Measurements from ENCODE around the gene PCDHAC1.

Gene PCDHAC1

GRCh38 chr5:140881889-140882590 lies 44.1 kb upstream of the PCDHAC1 start, which contains the start of gene PCDHA13:
PCDHA13 (plus strand) TSS chr5:140882124; CDS start chr5:140882269, 145 bp downstream.
- Histone ChIP-seq H2BK120ac (ENCODE audit: low read depth, low read length) (no peak within 1 kb of the TSS), H2BK12ac (ENCODE audit: low read length) (no peak within 1 kb of the TSS), H3K18ac (ENCODE audit: low read length) (no peak within 1 kb of the TSS), H3K27ac (replicated peaks; ENCODE audit: low read length) (no peak within 1 kb of the TSS), H4K91ac (ENCODE audit: low read depth, low read length, poor library complexity) (no peak within 1 kb of the TSS), H3K36me3 (replicated peaks in 1 of 2; ENCODE audit: control insufficient read depth in 2 of 2, insufficient read depth in 2 of 2, low read length in 2 of 2) (peaks cover 17 to 24% of the 10 kb centered on the region in 2 donors), H2BK5ac (ENCODE audit: low read length) (no peak within 1 kb of the TSS), H3K4me3 (ENCODE audit: low read length in 2 of 2) (peak within 1 kb of the TSS in 1 of 2 donors; percentile 39), H3K4ac (ENCODE audit: low read length) (no peak within 1 kb of the TSS), H3K79me1 (ENCODE audit: low read depth, low read length) (peaks cover 10% of the 10 kb centered on the region), H3K27me3 (ENCODE audit: control insufficient read depth in 3 of 3, insufficient read depth in 3 of 3, low read depth in 1 of 3, low read length in 3 of 3) (no peaks in the 10 kb centered on the region), H2AFZ (ENCODE audit: low read length) (no peak within 1 kb of the TSS), H2AK5ac (ENCODE audit: low read depth, low read length) (no peak within 1 kb of the TSS), H3K4me1 (ENCODE audit: control insufficient read depth in 2 of 2, insufficient read depth in 1 of 2, low read depth in 1 of 2, low read length in 2 of 2) (no peaks in the 10 kb centered on the region), H3K23ac (ENCODE audit: low read depth, low read length, poor library complexity) (no peak within 1 kb of the TSS), H3K9ac (ENCODE audit: low read depth, low read length, poor library complexity) (no peak within 1 kb of the TSS), H4K8ac (ENCODE audit: low read depth, low read length) (no peak within 1 kb of the TSS), H3K14ac (ENCODE audit: low read length) (no peak within 1 kb of the TSS), H2BK15ac (ENCODE audit: low read length) (no peak within 1 kb of the TSS), H3K4me2 (ENCODE audit: insufficient read depth, low read length, poor library complexity, severe bottlenecking) (no peak within 1 kb of the TSS), H3K9me3 (replicated peaks in 1 of 2; ENCODE audit: control insufficient read depth in 2 of 2, insufficient read depth in 1 of 2, low read depth in 1 of 2, low read length in 2 of 2) (peaks cover 12 to 37% of the 10 kb centered on the region in 2 donors)
- no peak for DNase-seq (ENCODE audit: low spot score)
- WGBS, 2 donors (ENCODE audit: extremely low coverage in 2 of 2, insufficient read length in 2 of 2, insufficient replicate concordance in 1 of 2) = no CpG with 5 or more reads among the region's 35 CpGs

GRCh38 chr5:140882591-140882899 lies 43.6 kb upstream of the PCDHAC1 start:
- H2AK5ac ChIP-seq (ENCODE audit: low read depth, low read length) = no peak overlapping the region
- H3K9me3 ChIP-seq (replicated peaks in 1 of 2; ENCODE audit: control insufficient read depth in 2 of 2, insufficient read depth in 1 of 2, low read depth in 1 of 2, low read length in 2 of 2) = peaks cover 10 to 32% of the 10 kb centered on the region in 2 donors
- H2AFZ ChIP-seq (ENCODE audit: low read length) = no peak overlapping the region
- no peak overlapping the region for H3K4ac ChIP-seq (ENCODE audit: low read length)
- H3K4me3 ChIP-seq (ENCODE audit: low read length in 2 of 2) = no peak overlapping the region
- H3K4me1 ChIP-seq (ENCODE audit: control insufficient read depth in 2 of 2, insufficient read depth in 1 of 2, low read depth in 1 of 2, low read length in 2 of 2) = no peaks in the 10 kb centered on the region
- H4K91ac ChIP-seq (ENCODE audit: low read depth, low read length, poor library complexity) = no peak overlapping the region
- peaks cover 12 to 19% of the 10 kb centered on the region in 2 donors for H3K36me3 ChIP-seq (replicated peaks in 1 of 2; ENCODE audit: control insufficient read depth in 2 of 2, insufficient read depth in 2 of 2, low read length in 2 of 2)
- DNase-seq (ENCODE audit: low spot score) = no peak
- no peak overlapping the region for H3K14ac ChIP-seq (ENCODE audit: low read length)
- H3K27me3 ChIP-seq (ENCODE audit: control insufficient read depth in 3 of 3, insufficient read depth in 3 of 3, low read depth in 1 of 3, low read length in 3 of 3) = no peaks in the 10 kb centered on the region
- H3K9ac ChIP-seq (ENCODE audit: low read depth, low read length, poor library complexity) = no peak overlapping the region
- no peak overlapping the region for H2BK120ac ChIP-seq (ENCODE audit: low read depth, low read length)
- no peak overlapping the region for H4K8ac ChIP-seq (ENCODE audit: low read depth, low read length)
- no peak overlapping the region for H2BK5ac ChIP-seq (ENCODE audit: low read length)
- WGBS, 2 donors (ENCODE audit: extremely low coverage in 2 of 2, insufficient read length in 2 of 2, insufficient replicate concordance in 1 of 2) = no CpG with 5 or more reads among the region's 12 CpGs
- peaks cover 5% of the 10 kb centered on the region for H3K79me1 ChIP-seq (ENCODE audit: low read depth, low read length)
- no peak overlapping the region for H3K27ac ChIP-seq (replicated peaks; ENCODE audit: low read length)
- no peak overlapping the region for H3K23ac ChIP-seq (ENCODE audit: low read depth, low read length, poor library complexity)
- no peak overlapping the region for H3K4me2 ChIP-seq (ENCODE audit: insufficient read depth, low read length, poor library complexity, severe bottlenecking)
- no peak overlapping the region for H2BK15ac ChIP-seq (ENCODE audit: low read length)
- no peak overlapping the region for H3K18ac ChIP-seq (ENCODE audit: low read length)
- no peak overlapping the region for H2BK12ac ChIP-seq (ENCODE audit: low read length)

- peaks cover 12 to 16% of the 10 kb centered on the region in 2 donors for H3K36me3 ChIP-seq (replicated peaks in 1 of 2; ENCODE audit: control insufficient read depth in 2 of 2, insufficient read depth in 2 of 2, low read length in 2 of 2)
- no peaks in the 10 kb centered on the region for H3K27me3 ChIP-seq (ENCODE audit: control insufficient read depth in 3 of 3, insufficient read depth in 3 of 3, low read depth in 1 of 3, low read length in 3 of 3)
- no peak overlapping the region for H2BK12ac ChIP-seq (ENCODE audit: low read length)
- no peak overlapping the region for H3K4me2 ChIP-seq (ENCODE audit: insufficient read depth, low read length, poor library complexity, severe bottlenecking)
- H3K27ac ChIP-seq (replicated peaks; ENCODE audit: low read length) = no peak overlapping the region
- H3K9ac ChIP-seq (ENCODE audit: low read depth, low read length, poor library complexity) = no peak overlapping the region
- H4K8ac ChIP-seq (ENCODE audit: low read depth, low read length) = no peak overlapping the region
- H2BK15ac ChIP-seq (ENCODE audit: low read length) = no peak overlapping the region
- H3K79me1 ChIP-seq (ENCODE audit: low read depth, low read length) = peaks cover 4% of the 10 kb centered on the region
- DNase-seq (ENCODE audit: low spot score) = no peak
- H4K91ac ChIP-seq (ENCODE audit: low read depth, low read length, poor library complexity) = no peak overlapping the region
- H3K23ac ChIP-seq (ENCODE audit: low read depth, low read length, poor library complexity) = peak overlapping the region; percentile 17
- no peak overlapping the region for H3K4ac ChIP-seq (ENCODE audit: low read length)
- no peaks in the 10 kb centered on the region for H3K4me1 ChIP-seq (ENCODE audit: control insufficient read depth in 2 of 2, insufficient read depth in 1 of 2, low read depth in 1 of 2, low read length in 2 of 2)
- H3K9me3 ChIP-seq (replicated peaks in 1 of 2; ENCODE audit: control insufficient read depth in 2 of 2, insufficient read depth in 1 of 2, low read depth in 1 of 2, low read length in 2 of 2) = peaks cover 10 to 24% of the 10 kb centered on the region in 2 donors
- no peak overlapping the region for H3K18ac ChIP-seq (ENCODE audit: low read length)
- H2AK5ac ChIP-seq (ENCODE audit: low read depth, low read length) = no peak overlapping the region
- no peak overlapping the region for H2BK120ac ChIP-seq (ENCODE audit: low read depth, low read length)
- H2AFZ ChIP-seq (ENCODE audit: low read length) = no peak overlapping the region
- no peak overlapping the region for H2BK5ac ChIP-seq (ENCODE audit: low read length)
- peak overlapping the region in 1 of 2 donors; percentile 49 for H3K4me3 ChIP-seq (ENCODE audit: low read length in 2 of 2)
- no CpG with 5 or more reads among the region's 41 CpGs for WGBS, 2 donors (ENCODE audit: extremely low coverage in 2 of 2, insufficient read length in 2 of 2, insufficient replicate concordance in 1 of 2)
- no peak overlapping the region for H3K14ac ChIP-seq (ENCODE audit: low read length)
Observed at GRCh38 chr5:140883373-140883772, 42.7 kb upstream of the PCDHAC1 start.

GRCh38 chr5:140883927-140884697 lies 42.0 kb upstream of the PCDHAC1 start:
- no peaks in the 10 kb centered on the region for H3K4me1 ChIP-seq (ENCODE audit: control insufficient read depth in 2 of 2, insufficient read depth in 1 of 2, low read depth in 1 of 2, low read length in 2 of 2)
- no peaks in the 10 kb centered on the region for H3K27me3 ChIP-seq (ENCODE audit: control insufficient read depth in 3 of 3, insufficient read depth in 3 of 3, low read depth in 1 of 3, low read length in 3 of 3)
- peak overlapping the region; percentile 56 for H3K14ac ChIP-seq (ENCODE audit: low read length)
- H3K9me3 ChIP-seq (replicated peaks in 1 of 2; ENCODE audit: control insufficient read depth in 2 of 2, insufficient read depth in 1 of 2, low read depth in 1 of 2, low read length in 2 of 2) = peaks cover 10 to 24% of the 10 kb centered on the region in 2 donors
- no peak overlapping the region for H2BK5ac ChIP-seq (ENCODE audit: low read length)
- H2AFZ ChIP-seq (ENCODE audit: low read length) = no peak overlapping the region
- DNase-seq (ENCODE audit: low spot score) = no peak
- H2BK120ac ChIP-seq (ENCODE audit: low read depth, low read length) = no peak overlapping the region
- H3K4ac ChIP-seq (ENCODE audit: low read length) = no peak overlapping the region
- H3K18ac ChIP-seq (ENCODE audit: low read length) = no peak overlapping the region
- H4K91ac ChIP-seq (ENCODE audit: low read depth, low read length, poor library complexity) = no peak overlapping the region
- peaks cover 12 to 16% of the 10 kb centered on the region in 2 donors for H3K36me3 ChIP-seq (replicated peaks in 1 of 2; ENCODE audit: control insufficient read depth in 2 of 2, insufficient read depth in 2 of 2, low read length in 2 of 2)
- H2BK15ac ChIP-seq (ENCODE audit: low read length) = no peak overlapping the region
- no peak overlapping the region for H3K9ac ChIP-seq (ENCODE audit: low read depth, low read length, poor library complexity)
- H3K4me3 ChIP-seq (ENCODE audit: low read length in 2 of 2) = peak overlapping the region in 1 of 2 donors; percentile 44
- no peak overlapping the region for H4K8ac ChIP-seq (ENCODE audit: low read depth, low read length)
- peaks cover 4% of the 10 kb centered on the region for H3K79me1 ChIP-seq (ENCODE audit: low read depth, low read length)
- no CpG with 5 or more reads among the region's 79 CpGs for WGBS, 2 donors (ENCODE audit: extremely low coverage in 2 of 2, insufficient read length in 2 of 2, insufficient replicate concordance in 1 of 2)
- H3K27ac ChIP-seq (replicated peaks; ENCODE audit: low read length) = no peak overlapping the region
- H2BK12ac ChIP-seq (ENCODE audit: low read length) = no peak overlapping the region
- H2AK5ac ChIP-seq (ENCODE audit: low read depth, low read length) = no peak overlapping the region
- peak overlapping the region; percentile 80 for H3K23ac ChIP-seq (ENCODE audit: low read depth, low read length, poor library complexity)
- no peak overlapping the region for H3K4me2 ChIP-seq (ENCODE audit: insufficient read depth, low read length, poor library complexity, severe bottlenecking)

All from neuronal stem cell (in vitro differentiated cells).